Kidney (tissue), 22 donors: ENCODE results near the gene PRSS37. TPM values are rescaled to one million over a fixed set of nuclear protein-coding genes. Genes with fewer than 3 reads are reported as not detected.

Experiments
- DNase-seq, 5 donors: peaks; one replicate each; pipeline ENCODE4 v3.0.0-alpha.2; 2013 to 2020
- FAIRE-seq: peaks from 2 replicates; lab custom pipeline; 2012; peaks lifted over from hg19 to GRCh38; lab: Jason Lieb, UNC
- H3K27ac ChIP-seq, 2 donors: one replicate each; pipeline ENCODE4 v1.7.0; 2013; ENCODE audit warnings: low read depth in 2 of 2, low read length in 2 of 2, inconsistent platforms in 1 of 2
- H3K27me3 ChIP-seq: one replicate; pipeline ENCODE4 v1.7.1; 2013; ENCODE audit warnings: low read length, inconsistent platforms; ENCODE audit not compliant: control insufficient read depth, insufficient read depth
- H3K36me3 ChIP-seq, 3 donors: one replicate each; pipeline versions ENCODE4 v1.7.0 to v1.7.1; 2013; ENCODE audit warnings: low read length in 3 of 3, control low read depth in 1 of 3, inconsistent platforms in 1 of 3; ENCODE audit not compliant: insufficient read depth in 3 of 3, control insufficient read depth in 2 of 3
- H3K4me1 ChIP-seq, 3 donors: one replicate each; pipeline versions ENCODE4 v1.7.0 to v1.7.1; 2013; ENCODE audit warnings: low read length in 3 of 3, inconsistent platforms in 1 of 3, low read depth in 1 of 3; ENCODE audit not compliant: control insufficient read depth in 2 of 3, insufficient read depth in 2 of 3
- H3K4me3 ChIP-seq, 3 donors: one replicate each; pipeline versions ENCODE4 v1.7.0 to v1.8.1; 2013; ENCODE audit warnings: low read length in 3 of 3, control low read depth in 1 of 3, inconsistent platforms in 1 of 3
- H3K9ac ChIP-seq, 3 donors: one replicate each; pipeline versions ENCODE4 v1.7.0 to v1.7.1; 2013; ENCODE audit warnings: low read length in 3 of 3, control low read depth in 1 of 3, inconsistent platforms in 1 of 3
- H3K9me3 ChIP-seq, 3 donors: one replicate each; pipeline versions ENCODE4 v1.7.0 to v1.7.1; 2013; ENCODE audit warnings: low read length in 3 of 3, control low read depth in 1 of 3, inconsistent platforms in 1 of 3; ENCODE audit not compliant: control insufficient read depth in 2 of 3, insufficient read depth in 1 of 3
- CTCF ChIP-seq: IDR thresholded peaks from 3 replicates; pipeline ENCODE4 v1.5.1; 2012; ENCODE audit warnings: mild to moderate bottlenecking, moderate library complexity, borderline replicate concordance; ENCODE audit not compliant: insufficient read depth; ENCODE audit errors: extremely low read depth
- intact Hi-C: fragments of 100-400 bp; cut with DNase I; formaldehyde crosslinking; loops from one replicate; pipeline ENCODE4 v1.11.1; 2022
- long read RNA-seq, 10 donors: library from polyadenylated mRNA in 1 of 10; unstranded in 1 of 10; transcript quantifications; one replicate each; pipeline ENCODE4 v2.0.0 and lab custom pipeline, GENCODE V29; 2021 to 2026
- polyA plus RNA-seq: library from polyadenylated mRNA; stranded (reverse); fragments of 350-450 nt; fragmentation: Illumina TruSeq; extraction: RNeasy Lipid Tissue Mini Kit (QIAGEN cat#74804); gene quantifications from one replicate; pipeline ENCODE4 v1.2.3, GENCODE V29; 2014; ENCODE audit warnings: low read depth, low replicate concordance; ENCODE audit not compliant: insufficient read depth
- total RNA-seq: library from RNA; stranded (reverse); fragmentation: NEBNext Ultra II Directional; extraction: Animal tissue kit (Norgen Biotek cat#: 25700); gene quantifications from one replicate; pipeline ENCODE4 v1.2.1, GENCODE V29; 2021
- donor health status: control.
- donor health status: control.
- donor health status: control.
- donor health status: control.
- donor health status: control.
- donor health status: DM: yes; HTN: yes; CAD: no.
- donor health status: Normal renal cell carcinoma (clear cell type).

Gene PRSS37, protein sequence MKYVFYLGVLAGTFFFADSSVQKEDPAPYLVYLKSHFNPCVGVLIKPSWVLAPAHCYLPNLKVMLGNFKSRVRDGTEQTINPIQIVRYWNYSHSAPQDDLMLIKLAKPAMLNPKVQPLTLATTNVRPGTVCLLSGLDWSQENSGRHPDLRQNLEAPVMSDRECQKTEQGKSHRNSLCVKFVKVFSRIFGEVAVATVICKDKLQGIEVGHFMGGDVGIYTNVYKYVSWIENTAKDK
- total RNA-seq, result not detected
- not detected for polyA plus RNA-seq
- long read RNA-seq, donor 1, result 0 reads
- long read RNA-seq, donor 2, result 0 reads
- long read RNA-seq, donor 3, result 0 reads
- long read RNA-seq, donor 4, result 0 reads
- long read RNA-seq, donor 5, result 0 reads
- long read RNA-seq, donor 6, result 0 reads
- long read RNA-seq, donor 7, result 0 reads
- long read RNA-seq, donor 8, result 0 reads
- long read RNA-seq, donor 9, result 0 reads
- long read RNA-seq, donor 10, result 0 reads

DNA sequence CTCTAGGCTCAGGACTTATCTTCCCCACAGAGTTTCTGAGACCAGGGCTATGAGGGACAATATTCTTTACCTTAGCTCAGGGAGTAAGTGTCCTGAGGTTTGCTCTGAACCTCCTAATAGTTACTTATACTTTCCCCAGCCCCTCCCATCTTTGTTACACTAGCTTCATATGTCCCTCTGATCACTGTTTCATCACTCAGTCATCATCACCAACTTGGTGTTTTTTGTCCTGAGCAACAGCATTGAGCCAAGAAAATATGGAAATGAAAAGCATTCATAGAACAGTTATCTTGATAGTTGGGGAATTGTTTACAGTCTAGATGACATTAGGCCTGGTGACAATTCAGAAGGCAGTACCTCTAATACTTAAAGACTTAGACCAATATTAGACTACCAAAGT is at the start of gene PRSS37:
Gene PRSS37, minus strand, starts transcription at position 101 of the 400 bp plus-strand sequence. CDS start 436 bp downstream, outside the sequence.
- no peaks in the 10 kb centered on the region for H3K27me3 ChIP-seq
- intact Hi-C loops, result no loop called here

DNA sequence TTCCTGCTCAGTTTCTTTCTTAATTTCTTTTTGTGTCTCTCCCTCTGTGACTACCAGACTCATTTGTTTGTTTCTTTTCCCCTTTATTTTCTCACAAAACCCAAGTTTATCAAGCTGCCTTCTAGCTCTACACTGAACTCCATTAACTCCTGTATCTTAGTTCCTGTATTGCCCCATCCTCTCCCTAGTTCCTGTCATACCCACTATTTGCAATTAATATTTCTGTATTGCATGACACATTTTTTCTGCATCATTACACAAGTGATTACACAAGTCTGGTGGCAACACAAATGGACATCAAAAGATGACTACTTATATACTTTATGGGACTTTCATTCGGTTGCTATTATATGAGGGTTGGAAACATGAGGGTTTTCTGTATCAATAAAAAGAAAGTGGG is 48.0 kb upstream of the PRSS37 start:
- Histone ChIP-seq H3K9ac (no peak overlapping the region), H3K9me3 (no peaks in the 10 kb centered on the region), H3K27me3 (no peaks in the 10 kb centered on the region), H3K4me3 (no peak overlapping the region), H3K27ac (no peak overlapping the region), H3K36me3 (no peaks in the 10 kb centered on the region), H3K4me1 (no peaks in the 10 kb centered on the region)
- intact Hi-C loops, result no loop called here
- no peak for DNase-seq
- TF ChIP-seq CTCF, result no peak
- FAIRE-seq, result no peak

More for the DNA sequence above, at the start of gene PRSS37:
- DNase-seq (no peak), FAIRE-seq (no peak)
- Histone ChIP-seq H3K27ac (no peak within 1 kb of the TSS), H3K4me1 (no peaks in the 10 kb centered on the region), H3K9ac (no peak within 1 kb of the TSS), H3K36me3 (no peaks in the 10 kb centered on the region), H3K4me3 (no peak within 1 kb of the TSS), H3K9me3 (no peaks in the 10 kb centered on the region)
- no peak for TF ChIP-seq CTCF

DNA sequence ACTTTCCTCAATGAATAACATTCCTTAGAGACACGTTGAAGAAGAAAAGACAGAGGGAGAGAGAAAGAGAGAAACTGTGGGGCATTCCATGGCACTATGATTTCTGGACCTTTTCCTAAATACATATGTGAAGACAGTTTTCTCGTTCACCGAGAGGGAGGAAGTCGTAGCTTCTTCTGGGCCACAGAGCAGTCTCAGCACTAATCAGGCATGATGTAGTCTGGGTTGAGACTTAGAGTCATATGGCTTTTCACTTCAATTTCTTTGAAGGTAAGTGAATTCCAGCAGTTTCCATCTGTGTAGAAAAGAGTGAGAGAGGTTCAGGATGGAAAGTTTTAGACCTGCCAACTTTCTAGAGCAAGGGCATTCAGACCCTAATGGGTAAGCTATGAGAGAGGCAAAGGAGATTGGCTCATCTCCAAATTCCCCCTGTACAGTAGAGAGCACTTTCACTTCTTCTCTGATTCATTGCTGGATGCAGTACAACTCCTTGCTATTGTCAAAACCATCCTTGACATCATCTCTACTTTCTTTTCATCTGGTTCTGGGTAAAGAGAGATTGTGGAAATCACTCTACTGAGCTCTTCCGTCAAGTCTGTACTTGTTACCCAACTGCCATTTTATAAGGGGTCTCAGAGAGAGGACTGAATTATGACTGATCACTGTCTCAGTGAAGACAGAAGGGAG is 43.4 kb upstream of the PRSS37 start:
- Histone ChIP-seq H3K4me1 (no peaks in the 10 kb centered on the region), H3K9ac (no peak overlapping the region), H3K36me3 (no peaks in the 10 kb centered on the region), H3K27me3 (no peaks in the 10 kb centered on the region), H3K4me3 (no peak overlapping the region), H3K27ac (no peak overlapping the region), H3K9me3 (no peaks in the 10 kb centered on the region)
- intact Hi-C loops, result no loop called here
- no peak for TF ChIP-seq CTCF
- DNase-seq (no peak), FAIRE-seq (no peak)
